HEK293T (cell line): ENCODE data around the gene XAGE3.

Source experiments
- ARNT ChIP-seq: fragments of 450-650 bp; IDR thresholded peaks from 2 replicates; pipeline ENCODE4 v1.6.1; 2017; ENCODE audit warnings: mild to moderate bottlenecking
- ELF4 ChIP-seq: fragments of 450-650 bp; IDR thresholded peaks from 2 replicates; pipeline ENCODE4 v1.6.1; 2017; ENCODE audit warnings: antibody characterized with exemption
- FOXA1 ChIP-seq: fragments of 450-650 bp; IDR thresholded peaks from 2 replicates; pipeline ENCODE4 v1.6.1; 2016; ENCODE audit warnings: mild to moderate bottlenecking
- FOXK2 ChIP-seq: fragments of 450-650 bp; IDR thresholded peaks from 2 replicates; pipeline ENCODE4 v1.6.1; 2016; ENCODE audit warnings: mild to moderate bottlenecking
- FOXM1 ChIP-seq: fragments of 450-650 bp; IDR thresholded peaks from 2 replicates; pipeline ENCODE4 v1.6.1; 2017; ENCODE audit warnings: mild to moderate bottlenecking, borderline replicate concordance
- HDGF ChIP-seq: fragments of 450-650 bp; IDR thresholded peaks from 2 replicates; pipeline ENCODE4 v1.6.1; 2017; ENCODE audit warnings: antibody characterized with exemption, borderline replicate concordance
- PKNOX1 ChIP-seq: fragments of 450-650 bp; IDR thresholded peaks from 2 replicates; pipeline ENCODE4 v1.6.1; 2016
- SP1 ChIP-seq: fragments of 450-650 bp; IDR thresholded peaks from 2 replicates; pipeline ENCODE4 v1.6.1; 2017

- TF ChIP-seq ELF4: no peak
- no peak for TF ChIP-seq FOXK2
- no peak for TF ChIP-seq HDGF
- no peak for TF ChIP-seq FOXA1
- no peak for TF ChIP-seq FOXM1
- TF ChIP-seq ARNT: no peak
- TF ChIP-seq SP1: no peak
- no peak for TF ChIP-seq PKNOX1
Observed at GRCh38 chrX:52821079-52821760, 46.7 kb downstream of the XAGE3 start.
